Measurements from ENCODE around the gene PTPN4. TPM values are rescaled to one million over a fixed set of nuclear protein-coding genes. Genes with fewer than 3 reads are reported as not detected.

Gene PTPN4
- total RNA-seq, 2 donors from 2014 or later = 52.6 to 69.8 TPM

GRCh38 chr2:119864318-119864717 is 104.6 kb downstream of the PTPN4 start:
- no peak for DNase-seq
- Histone ChIP-seq H3K36me3 (ENCODE audit: control insufficient read depth, insufficient read depth, low read length) (no peaks in the 10 kb centered on the region), H3K9me3 (ENCODE audit: control insufficient read depth, low read length) (peaks cover 22% of the 10 kb centered on the region), H3K27ac (ENCODE audit: low read depth, low read length) (no peak overlapping the region), H3K9ac (ENCODE audit: extremely low read depth, low read length, poor library complexity, severe bottlenecking) (no peak overlapping the region), H3K27me3 (ENCODE audit: control insufficient read depth, insufficient read depth, low read length, poor library complexity, severe bottlenecking) (no peaks in the 10 kb centered on the region), H3K4me3 (ENCODE audit: low read length) (no peak overlapping the region), H3K4me1 (ENCODE audit: control insufficient read depth, insufficient read depth, low read length) (no peaks in the 10 kb centered on the region)
- H3K4me3 Mint-ChIP-seq = no peak overlapping the region
- 90 to 100% methylated on average over 2 of the region's 3 CpGs for whole genome bisulfite sequencing, 2 experiments (ENCODE audit: insufficient coverage in 1 of 2, insufficient read length in 1 of 2)
- H3K27me3 Mint-ChIP-seq (ENCODE audit: insufficient read depth) = no peaks in the 10 kb centered on the region
- no peak overlapping the region for H3K27ac Mint-ChIP-seq
- H3K4me1 Mint-ChIP-seq = peaks cover 7% of the 10 kb centered on the region
- H3K36me3 Mint-ChIP-seq (ENCODE audit: low read depth) = peaks cover 16% of the 10 kb centered on the region
- TF ChIP-seq CTCF (conservative IDR thresholded peaks at IDR 0.05) = no peak
- peaks cover 14% of the 10 kb centered on the region for H3K9me3 Mint-ChIP-seq

GRCh38 chr2:119871725-119872124 is 112.0 kb downstream of the PTPN4 start:
- H3K4me1 ChIP-seq (ENCODE audit: control insufficient read depth, insufficient read depth, low read length) = no peaks in the 10 kb centered on the region
- H3K4me3 Mint-ChIP-seq = no peak overlapping the region
- no peak overlapping the region for H3K27ac ChIP-seq (ENCODE audit: low read depth, low read length)
- H3K36me3 Mint-ChIP-seq (ENCODE audit: low read depth) = peaks cover 21% of the 10 kb centered on the region
- TF ChIP-seq CTCF (conservative IDR thresholded peaks at IDR 0.05) = no peak
- no peak overlapping the region for H3K4me3 ChIP-seq (ENCODE audit: low read length)
- H3K36me3 ChIP-seq (ENCODE audit: control insufficient read depth, insufficient read depth, low read length) = no peaks in the 10 kb centered on the region
- H3K27me3 Mint-ChIP-seq (ENCODE audit: insufficient read depth) = no peaks in the 10 kb centered on the region
- H3K9me3 Mint-ChIP-seq = peaks cover 14% of the 10 kb centered on the region
- peaks cover 30% of the 10 kb centered on the region for H3K9me3 ChIP-seq (ENCODE audit: control insufficient read depth, low read length)
- peaks cover 5% of the 10 kb centered on the region for H3K4me1 Mint-ChIP-seq
- 80% methylated on average over 2 of the region's 3 CpGs; no CpG with 5 or more reads in 1 of the 2 experiments for WGBS, 2 experiments (ENCODE audit: insufficient coverage in 1 of 2, insufficient read length in 1 of 2)
- no peaks in the 10 kb centered on the region for H3K27me3 ChIP-seq (ENCODE audit: control insufficient read depth, insufficient read depth, low read length, poor library complexity, severe bottlenecking)
- no peak overlapping the region for H3K9ac ChIP-seq (ENCODE audit: extremely low read depth, low read length, poor library complexity, severe bottlenecking)
- no peak overlapping the region for H3K27ac Mint-ChIP-seq
- no peak for DNase-seq

- H3K9ac ChIP-seq (ENCODE audit: extremely low read depth, low read length, poor library complexity, severe bottlenecking) = no peak overlapping the region
- H3K4me1 ChIP-seq (ENCODE audit: control insufficient read depth, insufficient read depth, low read length) = no peaks in the 10 kb centered on the region
- Mint-ChIP-seq H3K27ac (no peak overlapping the region), H3K9me3 (peaks cover 4% of the 10 kb centered on the region), H3K4me3 (no peak overlapping the region), H3K4me1 (peaks cover 5% of the 10 kb centered on the region), H3K27me3 (ENCODE audit: insufficient read depth) (no peaks in the 10 kb centered on the region), H3K36me3 (ENCODE audit: low read depth) (peaks cover 8% of the 10 kb centered on the region)
- H3K9me3 ChIP-seq (ENCODE audit: control insufficient read depth, low read length) = peaks cover 15% of the 10 kb centered on the region
- no peak overlapping the region for H3K27ac ChIP-seq (ENCODE audit: low read depth, low read length)
- H3K4me3 ChIP-seq (ENCODE audit: low read length) = no peak overlapping the region
- no peaks in the 10 kb centered on the region for H3K27me3 ChIP-seq (ENCODE audit: control insufficient read depth, insufficient read depth, low read length, poor library complexity, severe bottlenecking)
- DNase-seq = no peak
- WGBS, 2 experiments (ENCODE audit: insufficient coverage in 1 of 2, insufficient read length in 1 of 2) = 89 to 96% methylated on average over 3 of the region's 4 CpGs
- TF ChIP-seq CTCF (conservative IDR thresholded peaks at IDR 0.05) = no peak
- H3K36me3 ChIP-seq (ENCODE audit: control insufficient read depth, insufficient read depth, low read length) = no peaks in the 10 kb centered on the region
Measured at GRCh38 chr2:119873350-119874315, 113.9 kb downstream of the PTPN4 start.

Measured in endodermal cell (in vitro differentiated cells).